Measurements from ENCODE around the gene ATP9A.

ATP9A gene

DNA sequence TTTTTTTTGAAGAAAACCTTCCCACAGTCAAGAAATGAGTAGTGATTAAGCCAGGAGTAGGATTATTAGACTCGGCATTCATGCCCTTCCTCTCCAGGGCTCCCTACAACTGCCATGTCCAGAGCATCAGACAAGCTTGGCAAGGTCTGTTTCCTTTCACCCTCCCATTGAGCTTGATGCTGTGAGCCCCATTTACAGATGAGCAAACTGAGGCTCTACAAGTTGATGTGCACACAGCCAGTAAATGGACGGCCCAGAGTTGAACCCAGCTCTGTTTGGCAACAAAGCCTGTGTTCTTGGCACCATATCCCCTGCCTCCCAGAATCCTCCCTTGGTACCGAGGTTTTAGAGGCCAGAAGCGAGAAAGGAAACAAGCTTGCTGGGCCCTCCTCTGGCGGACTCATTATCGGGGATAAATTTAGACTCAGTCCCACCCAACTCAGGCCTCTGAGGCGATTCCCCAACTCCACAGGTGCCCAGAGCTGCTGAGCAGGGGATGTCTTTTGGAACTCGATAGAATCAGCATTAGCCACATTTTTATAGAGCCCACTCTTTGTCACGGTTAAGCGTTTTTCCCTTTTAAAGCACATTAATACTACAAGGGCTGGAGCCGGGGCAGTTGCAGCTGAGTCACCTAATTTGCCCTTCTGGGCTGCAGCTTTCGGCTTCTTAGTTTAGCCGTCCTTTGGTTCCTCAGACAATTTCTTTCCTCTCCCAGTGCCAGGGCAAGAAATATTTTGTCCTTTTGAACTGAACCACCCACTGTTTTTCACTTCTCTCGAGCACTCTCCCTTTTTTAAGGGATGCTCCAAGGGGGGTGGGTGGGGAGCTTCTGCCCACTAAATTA lies 202.7 kb downstream of the ATP9A start:
- in situ Hi-C loops (cut with MboI; ENCODE audit: low sequenced_read_pairs), result no loop called here

- in situ Hi-C loops (cut with MboI; ENCODE audit: low sequenced_read_pairs), result no loop called here
Observed at GRCh38 chr20:51563486-51564332, 204.5 kb downstream of the ATP9A start.

DNA sequence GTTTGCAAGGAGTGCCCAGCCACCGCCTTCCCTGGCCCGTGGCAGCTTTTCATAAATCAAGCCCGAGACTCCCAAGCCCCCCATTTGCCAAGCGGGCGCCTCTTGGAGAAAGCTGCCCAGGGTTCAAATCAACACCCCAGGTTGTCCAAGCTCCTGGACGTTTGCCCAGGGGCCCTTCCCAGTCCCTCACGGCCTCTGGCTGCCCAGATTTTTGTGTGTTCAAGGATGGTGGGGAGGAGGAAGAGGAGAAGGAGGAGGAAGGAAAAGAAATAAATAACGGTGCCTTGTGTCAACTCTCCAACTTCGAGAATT lies 205.1 kb downstream of the ATP9A start:
- in situ Hi-C loops (cut with MboI; ENCODE audit: low sequenced_read_pairs), result no loop called here

GRCh38 chr20:51562332-51563173 lies 205.6 kb downstream of the ATP9A start:
- in situ Hi-C loops (cut with MboI; ENCODE audit: low sequenced_read_pairs), result no loop called here

GRCh38 chr20:51562027-51562331 lies 206.2 kb downstream of the ATP9A start:
- in situ Hi-C loops (cut with MboI; ENCODE audit: low sequenced_read_pairs), result no loop called here

DNA sequence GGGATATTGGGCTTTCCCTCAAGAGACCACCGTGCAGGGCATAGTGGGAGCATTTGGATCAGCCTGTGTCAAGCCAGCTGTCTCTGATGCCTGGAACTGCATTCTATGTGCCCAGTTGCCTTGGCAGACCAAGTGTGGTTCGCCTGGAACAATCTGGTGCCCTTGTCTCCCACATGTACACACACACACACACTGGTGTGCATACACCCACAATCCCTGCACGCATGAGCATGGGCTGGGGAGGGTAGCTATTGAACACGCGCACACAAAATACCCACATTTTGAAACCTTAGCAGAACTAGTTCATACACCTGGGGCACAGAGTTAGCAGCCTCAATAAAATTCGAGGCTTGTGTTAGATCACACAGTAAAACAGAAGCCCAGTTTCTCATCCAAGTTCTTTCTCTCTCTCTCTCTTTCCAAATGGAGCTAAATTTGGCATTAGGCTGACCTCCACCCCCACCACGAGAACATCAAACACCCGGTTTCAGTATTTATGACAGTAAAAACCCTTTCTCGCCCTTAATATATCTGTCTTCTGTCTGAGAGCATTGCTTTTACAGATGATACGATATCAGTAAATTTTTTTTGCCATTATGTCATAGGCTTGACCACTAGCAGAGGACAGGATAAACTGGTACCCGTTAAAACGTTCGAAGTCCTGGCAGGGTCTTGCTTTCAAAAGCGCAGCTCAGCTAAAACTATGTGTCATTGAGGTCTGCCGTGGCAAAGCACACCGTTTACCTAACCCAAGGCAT lies 207.5 kb downstream of the ATP9A start:
- in situ Hi-C loops (cut with MboI; ENCODE audit: low sequenced_read_pairs), result no loop called here

DNA sequence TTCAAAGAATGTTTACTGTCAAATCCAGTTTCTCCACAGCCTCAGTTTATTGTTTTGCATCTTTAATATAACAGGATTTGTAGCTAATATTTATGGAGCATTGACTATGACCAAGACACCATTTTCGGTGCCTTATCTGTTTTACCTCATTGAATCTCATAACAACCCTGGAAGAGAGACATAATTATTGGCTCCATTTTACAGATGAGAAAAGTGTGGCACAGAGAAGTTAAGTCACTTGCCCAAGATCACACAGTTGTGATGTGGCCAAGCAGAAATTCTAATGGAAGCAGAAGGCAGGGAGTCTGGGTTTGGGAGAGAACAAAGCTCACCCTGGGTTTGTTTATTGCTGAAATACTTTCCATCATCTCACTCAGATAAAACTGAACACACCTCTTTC lies 208.1 kb downstream of the ATP9A start:
- in situ Hi-C loops (cut with MboI; ENCODE audit: low sequenced_read_pairs), result no loop called here

DNA sequence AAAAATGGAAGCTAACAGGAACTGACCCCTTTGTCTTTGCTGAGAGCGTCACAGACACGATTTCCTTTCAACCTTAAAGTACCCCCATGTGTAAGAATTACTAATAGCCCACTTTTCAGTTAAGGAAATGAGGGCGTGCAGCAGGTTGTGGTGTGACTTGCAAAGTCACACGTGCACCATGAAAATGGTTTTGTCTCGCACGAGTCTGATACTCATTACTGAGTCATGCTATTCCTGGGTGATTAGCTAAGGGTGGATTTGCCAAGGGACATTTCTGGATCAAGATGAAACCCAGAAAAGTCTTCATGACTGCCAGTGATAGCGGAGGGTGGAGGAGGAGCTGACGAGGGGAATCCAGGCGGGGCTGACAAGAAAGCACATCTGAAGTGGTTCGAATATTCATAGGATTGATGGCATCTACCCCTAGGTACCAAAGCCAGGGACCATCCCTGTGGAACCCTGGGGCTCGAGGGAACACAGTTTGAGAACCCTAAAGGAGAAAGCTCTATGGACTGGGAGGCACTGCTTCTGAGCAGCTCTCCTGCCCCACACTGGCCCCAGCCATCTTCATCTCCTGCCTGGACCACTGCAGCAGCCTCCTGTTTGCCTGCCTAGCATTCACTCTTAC lies 213.5 kb downstream of the ATP9A start:
- in situ Hi-C loops (cut with MboI; ENCODE audit: low sequenced_read_pairs), result no loop called here

DNA sequence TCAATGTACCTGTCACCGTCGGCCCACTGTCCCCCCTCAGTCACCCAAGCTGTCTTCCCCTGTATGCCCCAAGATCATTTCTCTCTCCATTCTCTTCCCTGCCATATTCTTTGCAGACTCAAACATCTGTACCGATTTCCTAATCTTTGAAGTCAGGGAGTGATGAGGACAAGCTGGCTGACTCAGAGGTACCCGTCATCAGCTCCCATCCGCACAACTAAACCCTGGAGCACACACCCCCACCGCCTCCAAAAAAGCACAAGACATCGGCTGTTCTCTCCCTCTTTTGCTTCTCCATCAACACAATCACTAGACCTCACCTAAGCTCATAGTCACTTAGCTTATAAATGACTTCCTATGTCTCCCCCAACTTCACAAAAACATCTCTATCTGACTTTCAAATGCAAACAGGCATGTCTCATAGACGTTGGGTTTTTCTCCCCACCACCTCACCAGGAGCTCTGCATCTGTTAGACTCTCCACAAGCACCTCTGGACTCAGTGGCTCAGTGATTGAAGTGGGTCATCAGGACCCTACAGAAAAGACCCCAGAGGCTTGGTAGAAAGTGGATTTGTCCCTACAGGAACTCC lies 214.2 kb downstream of the ATP9A start:
- in situ Hi-C loops (cut with MboI; ENCODE audit: low sequenced_read_pairs), result no loop called here

DNA sequence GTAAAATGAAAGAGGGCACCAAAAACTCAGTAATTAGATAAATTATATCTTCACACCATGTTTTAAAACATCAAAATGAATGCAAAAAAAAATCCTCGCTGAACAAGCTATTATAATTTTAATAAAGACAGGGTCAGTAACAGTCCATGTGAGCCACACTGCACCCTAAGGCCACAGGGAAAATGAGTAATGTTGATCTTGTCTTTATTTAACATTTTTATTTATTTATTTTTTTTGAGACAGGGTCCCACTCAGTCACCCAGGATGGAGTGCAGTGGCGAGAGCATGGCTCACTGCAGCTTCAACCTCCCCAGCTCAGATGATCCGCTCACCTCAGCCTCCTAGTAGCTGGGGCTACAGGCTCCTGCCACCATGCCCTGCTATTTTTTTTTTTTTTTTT lies 217.0 kb downstream of the ATP9A start:
- in situ Hi-C loops (cut with MboI; ENCODE audit: low sequenced_read_pairs), result no loop called here

- in situ Hi-C loops (cut with MboI; ENCODE audit: low sequenced_read_pairs), result no loop called here
Observed at GRCh38 chr20:51549474-51549873, 218.7 kb downstream of the ATP9A start.

- in situ Hi-C loops (cut with MboI; ENCODE audit: low sequenced_read_pairs), result no loop called here
Observed at GRCh38 chr20:51547951-51548350, 220.2 kb downstream of the ATP9A start.

Measured in HL-60/S4 treated with phorbol 12-myristate 13-acetate at 8.2 ng/mL for 4 days and 3 days (cell line).